ENCODE data around the gene PTPN5.

GRCh38 chr11:18703001-18703763, 88.4 kb downstream of the PTPN5 start:
- TF ChIP-seq CTCF (IDR thresholded peaks at IDR 0.05) (no peak), POLR2A (IDR thresholded peaks at IDR 0.05) (no peak)
